Muscle of leg (tissue), 11 donors: ENCODE measurements around the gene GPC6. TPM values are rescaled to one million over a fixed set of nuclear protein-coding genes. Genes with fewer than 3 reads are reported as not detected.
A peak's percentile ranks its signal among the peaks of the same experiment; 100 is the strongest.

Experiments used
- DNase-seq: peaks from one replicate; pipeline ENCODE4 v3.0.0; 2013
- H3K27ac ChIP-seq: one replicate; pipeline ENCODE4 v1.5.1; 2013; ENCODE audit warnings: mild to moderate bottlenecking, low read length, control low read depth
- H3K27me3 ChIP-seq: one replicate; pipeline ENCODE4 v1.6.1; 2013; ENCODE audit warnings: low read length; ENCODE audit not compliant: control insufficient read depth, insufficient read depth
- H3K36me3 ChIP-seq: one replicate; pipeline ENCODE4 v1.6.1; 2013; ENCODE audit warnings: low read length; ENCODE audit not compliant: control insufficient read depth, insufficient read depth
- H3K4me1 ChIP-seq: one replicate; pipeline ENCODE4 v1.6.1; 2013; ENCODE audit warnings: low read length; ENCODE audit not compliant: control insufficient read depth, insufficient read depth
- H3K4me3 ChIP-seq: one replicate; pipeline ENCODE4 v1.5.1; 2013; ENCODE audit warnings: low read length, control low read depth
- H3K9me3 ChIP-seq: replicated peaks from 2 replicates; pipeline ENCODE4 v1.6.1; 2013; ENCODE audit warnings: low read depth, low read length; ENCODE audit not compliant: control insufficient read depth
- WGBS: methylation state at CpG from one replicate; pipeline ENCODE4 v1.1.5; 2013; ENCODE audit warnings: missing lambda C conversion rate; ENCODE audit not compliant: insufficient coverage; 5-methylcytosine and 5-hydroxymethylcytosine counted together
- polyA plus RNA-seq, 8 donors: library from polyadenylated mRNA; unstranded; fragments of 120-200 nt; gene quantifications; one replicate each; pipeline versions ENCODE4 v1.2.1 to v1.2.3, GENCODE V29; 2013; ENCODE audit warnings: inconsistent platforms in 1 of 8, low replicate concordance in 1 of 8; ENCODE audit not compliant: insufficient read length in 8 of 8, insufficient read depth in 1 of 8
- total RNA-seq: library from RNA; stranded (reverse); fragments of 120-200 nt; gene quantifications from one replicate; pipeline ENCODE4 v1.2.4, GENCODE V29; 2013

The GPC6 gene
- total and polyA plus RNA-seq, 9 donors, result 5.6 to 20.0 (median 9.9) TPM

- no peak overlapping the region for H3K27ac ChIP-seq
- WGBS, result no CpG with 5 or more reads among the region's 1 CpG
- H3K27me3 ChIP-seq, result no peaks in the 10 kb centered on the region
Measured at GRCh38 chr13:93535251-93535650, 308.6 kb downstream of the GPC6 start.

GRCh38 chr13:93539914-93540313, 313.3 kb downstream of the GPC6 start:
- Histone ChIP-seq H3K4me1 (no peaks in the 10 kb centered on the region), H3K27me3 (no peaks in the 10 kb centered on the region), H3K4me3 (no peak overlapping the region), H3K9me3 (peaks cover 2% of the 10 kb centered on the region), H3K27ac (no peak overlapping the region), H3K36me3 (no peaks in the 10 kb centered on the region)
- no peak for DNase-seq
- WGBS, result 91% methylated on average over 3 of the region's 6 CpGs

More at GRCh38 chr13:93535251-93535650, 308.6 kb downstream of the GPC6 start:
- Histone ChIP-seq H3K9me3 (no peaks in the 10 kb centered on the region), H3K4me1 (peaks cover 3% of the 10 kb centered on the region), H3K36me3 (no peaks in the 10 kb centered on the region), H3K4me3 (no peak overlapping the region)
- DNase-seq, result no peak

- DNase-seq, result no peak
- H3K9me3 ChIP-seq, result peaks cover 2% of the 10 kb centered on the region
- H3K4me3 ChIP-seq, result no peak overlapping the region
- no peaks in the 10 kb centered on the region for H3K27me3 ChIP-seq
- H3K36me3 ChIP-seq, result no peaks in the 10 kb centered on the region
- no peak overlapping the region for H3K27ac ChIP-seq
- H3K4me1 ChIP-seq, result no peaks in the 10 kb centered on the region
Measured at GRCh38 chr13:93547886-93548285, 321.3 kb downstream of the GPC6 start.

- Histone ChIP-seq H3K4me3 (no peak overlapping the region), H3K36me3 (no peaks in the 10 kb centered on the region), H3K27ac (no peak overlapping the region), H3K4me1 (no peaks in the 10 kb centered on the region), H3K27me3 (no peaks in the 10 kb centered on the region), H3K9me3 (no peaks in the 10 kb centered on the region)
- DNase-seq, result peak; percentile 55
- no CpG with 5 or more reads among the region's 4 CpGs for WGBS
Measured at GRCh38 chr13:93549326-93550005, 322.9 kb downstream of the GPC6 start.

GRCh38 chr13:93550236-93550635, 323.6 kb downstream of the GPC6 start:
- Histone ChIP-seq H3K27ac (no peak overlapping the region), H3K9me3 (no peaks in the 10 kb centered on the region), H3K27me3 (no peaks in the 10 kb centered on the region), H3K4me1 (no peaks in the 10 kb centered on the region), H3K36me3 (no peaks in the 10 kb centered on the region), H3K4me3 (no peak overlapping the region)
- DNase-seq, result peak; percentile 78

GRCh38 chr13:93552596-93552995, 326.0 kb downstream of the GPC6 start:
- Histone ChIP-seq H3K9me3 (no peaks in the 10 kb centered on the region), H3K4me1 (no peaks in the 10 kb centered on the region), H3K27me3 (no peaks in the 10 kb centered on the region), H3K36me3 (no peaks in the 10 kb centered on the region), H3K27ac (no peak overlapping the region), H3K4me3 (no peak overlapping the region)
- DNase-seq, result no peak

- Histone ChIP-seq H3K36me3 (no peaks in the 10 kb centered on the region), H3K27ac (no peak overlapping the region), H3K9me3 (no peaks in the 10 kb centered on the region), H3K4me3 (no peak overlapping the region), H3K4me1 (no peaks in the 10 kb centered on the region), H3K27me3 (no peaks in the 10 kb centered on the region)
- DNase-seq, result no peak
- WGBS, result 100% methylated on average over 1 of the region's 3 CpGs
Measured at GRCh38 chr13:93554514-93554913, 327.9 kb downstream of the GPC6 start.

GRCh38 chr13:93558637-93559036, 332.0 kb downstream of the GPC6 start:
- peaks cover 3% of the 10 kb centered on the region for H3K4me1 ChIP-seq
- H3K27me3 ChIP-seq, result no peaks in the 10 kb centered on the region
- no peaks in the 10 kb centered on the region for H3K9me3 ChIP-seq
- no CpG with 5 or more reads among the region's 3 CpGs for WGBS
- no peaks in the 10 kb centered on the region for H3K36me3 ChIP-seq
- H3K27ac ChIP-seq, result no peak overlapping the region
- no peak overlapping the region for H3K4me3 ChIP-seq
- no peak for DNase-seq

- DNase-seq, result no peak
- Histone ChIP-seq H3K36me3 (no peaks in the 10 kb centered on the region), H3K9me3 (no peaks in the 10 kb centered on the region), H3K4me3 (no peak overlapping the region), H3K27ac (no peak overlapping the region), H3K4me1 (peaks cover 3% of the 10 kb centered on the region), H3K27me3 (no peaks in the 10 kb centered on the region)
- no CpG with 5 or more reads among the region's 3 CpGs for WGBS
Measured at GRCh38 chr13:93559718-93560117, 333.1 kb downstream of the GPC6 start.

GRCh38 chr13:93561576-93562225, 335.1 kb downstream of the GPC6 start:
- Histone ChIP-seq H3K4me1 (peaks cover 3% of the 10 kb centered on the region), H3K36me3 (no peaks in the 10 kb centered on the region), H3K27me3 (no peaks in the 10 kb centered on the region), H3K27ac (peak overlapping the region; percentile 55), H3K4me3 (no peak overlapping the region), H3K9me3 (no peaks in the 10 kb centered on the region)
- DNase-seq, result peak; percentile 88
- WGBS, result 20% methylated on average over 1 of the region's 4 CpGs
